ENCODE data around the gene PHLDB2.

PHLDB2 gene

GRCh38 chr3:111884411-111885018 lies 25.4 kb downstream of the PHLDB2 start:
- no peak for DNase-seq

- no peak for DNase-seq
Measured at GRCh38 chr3:111885578-111885977, 26.5 kb downstream of the PHLDB2 start.

- DNase-seq, result no peak
Measured at GRCh38 chr3:111890051-111890580, 31.1 kb downstream of the PHLDB2 start.

- no peak for DNase-seq
Measured at GRCh38 chr3:111892070-111892469, 33.0 kb downstream of the PHLDB2 start.

- DNase-seq, result no peak
Measured at GRCh38 chr3:111895071-111895470, 36.0 kb downstream of the PHLDB2 start.

- DNase-seq, result no peak
Measured at GRCh38 chr3:111899966-111900365, 40.9 kb downstream of the PHLDB2 start.

GRCh38 chr3:111901637-111902036 lies 42.6 kb downstream of the PHLDB2 start:
- no peak for DNase-seq

- DNase-seq, result no peak
Measured at GRCh38 chr3:111902534-111902933, 43.5 kb downstream of the PHLDB2 start.

GRCh38 chr3:111903067-111903511 lies 44.0 kb downstream of the PHLDB2 start:
- DNase-seq, result no peak

GRCh38 chr3:111904376-111905241 lies 45.5 kb downstream of the PHLDB2 start:
- no peak for DNase-seq

- DNase-seq, result no peak
Measured at GRCh38 chr3:111906656-111907055, 47.6 kb downstream of the PHLDB2 start.

- DNase-seq, result no peak
Measured at GRCh38 chr3:111907151-111907550, 48.1 kb downstream of the PHLDB2 start.

GRCh38 chr3:111910806-111911205 lies 51.7 kb downstream of the PHLDB2 start:
- no peak for DNase-seq

- DNase-seq, result no peak
Measured at GRCh38 chr3:111911446-111911845, 52.4 kb downstream of the PHLDB2 start.

GRCh38 chr3:111913163-111913763 lies 54.2 kb downstream of the PHLDB2 start:
- no peak for DNase-seq

GRCh38 chr3:111915905-111916304 lies 56.8 kb downstream of the PHLDB2 start:
- no peak for DNase-seq

GRCh38 chr3:111917300-111917699 lies 58.2 kb downstream of the PHLDB2 start:
- DNase-seq, result no peak

- DNase-seq, result no peak
Measured at GRCh38 chr3:111919370-111920065, 60.5 kb downstream of the PHLDB2 start.

- no peak for DNase-seq
Measured at GRCh38 chr3:111921181-111921580, 62.1 kb downstream of the PHLDB2 start.

- no peak for DNase-seq
Measured at GRCh38 chr3:111923095-111923771, 64.2 kb downstream of the PHLDB2 start.

- DNase-seq, result no peak
Measured at GRCh38 chr3:111923806-111924205, 64.7 kb downstream of the PHLDB2 start.

GRCh38 chr3:111924283-111924682 lies 65.2 kb downstream of the PHLDB2 start:
- DNase-seq, result no peak
